Sigmoid colon (tissue), 7 donors: ENCODE measurements around the gene IRS2. TPM values are rescaled to one million over a fixed set of nuclear protein-coding genes. Genes with fewer than 3 reads are reported as not detected.

Experiments
- DNase-seq: peaks from one replicate; pipeline ENCODE4 v3.0.0-alpha.2; 2019
- H3K27ac ChIP-seq, 4 donors: fragments of 200-600 bp; sonication (generic); one replicate each; pipeline ENCODE4 v1.5.1; 2016 to 2019; ENCODE audit warnings: mild to moderate bottlenecking in 1 of 4
- H3K27me3 ChIP-seq, 3 donors: fragments of 200-600 bp; sonication (generic); one replicate each; pipeline ENCODE4 v1.5.1; 2019; ENCODE audit warnings: mild to moderate bottlenecking in 1 of 3
- H3K36me3 ChIP-seq, 4 donors: fragments of 200-600 bp; sonication (generic); one replicate each; pipeline ENCODE4 v1.5.1; 2016 to 2019
- H3K4me1 ChIP-seq, 4 donors: fragments of 200-600 bp; sonication (generic); one replicate each; pipeline ENCODE4 v1.5.1; 2017 to 2019
- H3K4me3 ChIP-seq, 4 donors: fragments of 200-600 bp; sonication (generic); one replicate each; pipeline ENCODE4 v1.5.1; 2017 to 2019; ENCODE audit warnings: mild to moderate bottlenecking in 2 of 4, moderate library complexity in 1 of 4
- H3K9me3 ChIP-seq, 4 donors: fragments of 200-600 bp in 3 of 4; sonication (generic) in 3 of 4; one replicate each; pipeline versions ENCODE4 v1.5.1 to v1.6.1; 2013 to 2019
- CTCF ChIP-seq, 4 experiments: fragments of 450-650 bp in 3 of 4; fragments of 200-600 bp in 1 of 4; IDR thresholded peaks; one replicate each; pipeline ENCODE4 v1.5.1; 2016 to 2019; ENCODE audit warnings: antibody characterized with exemption in 4 of 4, mild to moderate bottlenecking in 3 of 4, moderate library complexity in 2 of 4
- EP300 ChIP-seq, 4 donors: sonication (generic); formaldehyde crosslinking; IDR thresholded peaks; one replicate each; pipeline ENCODE4 v1.6.1; 2017; ENCODE audit warnings: antibody characterized with exemption in 4 of 4
- POLR2A ChIP-seq, 2 donors: fragments of 450-650 bp; IDR thresholded peaks; one replicate each; pipeline ENCODE4 v1.6.1; 2016; ENCODE audit warnings: antibody characterized with exemption in 2 of 2, mild to moderate bottlenecking in 2 of 2, moderate library complexity in 2 of 2
- POLR2AphosphoS5 ChIP-seq, 4 donors: sonication (generic); formaldehyde crosslinking; IDR thresholded peaks; one replicate each; pipeline ENCODE4 v1.6.1; 2017; ENCODE audit warnings: antibody characterized with exemption in 4 of 4
- WGBS, 2 donors: extraction: QIAGEN DNeasy Blood & Tissue Kit; methylation state at CpG; one replicate each; pipeline ENCODE4 v1.1.7; 2013; 5-methylcytosine and 5-hydroxymethylcytosine counted together
- intact Hi-C: fragments of 100-400 bp; cut with DNase I; formaldehyde crosslinking; loops from one replicate; pipeline ENCODE4 v1.15.1; 2023
- polyA plus RNA-seq, 3 donors: library from polyadenylated mRNA; stranded (reverse); fragments of 200-250 nt; gene quantifications; one replicate each; pipeline ENCODE4 v1.2.3, GENCODE V29; 2013
- total RNA-seq, 4 donors: library from RNA; depleted of rRNA; stranded (reverse); fragments of >200 nt; gene quantifications; one replicate each; pipeline ENCODE4 v1.1.0, GENCODE V29; 2016
- donor health status: healthy with polysubstance abuse.
- donor health status: Bipolar disorder and iron deficiency.
- donor health status: healthy.

IRS2 gene
- total and polyA plus RNA-seq, 7 donors = 3.6 to 21.9 (median 15.3) TPM

- peak overlapping the region; percentile 25 to 81 (median 78) for H3K27ac ChIP-seq
- H3K4me3 ChIP-seq = peak overlapping the region; percentile 54 to 95 (median 90)
- H3K4me1 ChIP-seq = peaks cover 0 to 96% (median 77%) of the 10 kb centered on the region in 4 donors
- TF ChIP-seq CTCF (IDR thresholded peaks at IDR 0.05) (no peak), EP300 (IDR thresholded peaks at IDR 0.05) (no peak), POLR2A (IDR thresholded peaks at IDR 0.05) (no peak), POLR2AphosphoS5 (IDR thresholded peaks at IDR 0.05) (no peak)
- H3K27me3 ChIP-seq = no peaks in the 10 kb centered on the region
- WGBS, 2 donors = 30 to 34% methylated on average over 4 of the region's 4 CpGs
- intact Hi-C loops = no loop called here
- DNase-seq = no peak
- no peaks in the 10 kb centered on the region for H3K9me3 ChIP-seq
- H3K36me3 ChIP-seq = peaks cover 22 to 31% (median 27%) of the 10 kb centered on the region in 4 donors
Measured at GRCh38 chr13:109779074-109779473, 7.3 kb downstream of the IRS2 start.

GRCh38 chr13:109778102-109778542 lies 8.3 kb downstream of the IRS2 start:
- intact Hi-C loops = no loop called here

GRCh38 chr13:109776575-109776974 lies 9.8 kb downstream of the IRS2 start:
- peaks cover 0 to 83% (median 58%) of the 10 kb centered on the region in 4 donors for H3K4me1 ChIP-seq
- no peak overlapping the region for H3K27ac ChIP-seq

More at GRCh38 chr13:109778102-109778542, 8.3 kb downstream of the IRS2 start:
- no peak for DNase-seq
- Histone ChIP-seq H3K27me3 (no peaks in the 10 kb centered on the region), H3K36me3 (peaks cover 14 to 24% (median 19%) of the 10 kb centered on the region in 4 donors), H3K9me3 (no peaks in the 10 kb centered on the region), H3K4me3 (peak overlapping the region in 2 of 4 donors; percentile 89 to 95), H3K4me1 (peaks cover 0 to 94% (median 69%) of the 10 kb centered on the region in 4 donors), H3K27ac (peak overlapping the region in 3 of 4 donors; percentile 6 to 81 (median 79))
- 12 to 31% methylated on average over 6 of the region's 6 CpGs for WGBS, 2 donors
- TF ChIP-seq POLR2AphosphoS5 (IDR thresholded peaks at IDR 0.05) (no peak), POLR2A (IDR thresholded peaks at IDR 0.05) (no peak)

GRCh38 chr13:109773786-109774185 lies 12.6 kb downstream of the IRS2 start:
- intact Hi-C loops = no loop called here
- no peak for TF ChIP-seq EP300 (IDR thresholded peaks at IDR 0.05)
- TF ChIP-seq POLR2A (IDR thresholded peaks at IDR 0.05) = no peak
- no peak for TF ChIP-seq POLR2AphosphoS5 (IDR thresholded peaks at IDR 0.05)
- TF ChIP-seq CTCF (IDR thresholded peaks at IDR 0.05) = no peak
- H3K27ac ChIP-seq = no peak overlapping the region
- H3K27me3 ChIP-seq = no peaks in the 10 kb centered on the region
- 93 to 94% methylated on average over 4 of the region's 4 CpGs for WGBS, 2 donors
- DNase-seq = no peak
- H3K4me1 ChIP-seq = peaks cover 0 to 73% (median 55%) of the 10 kb centered on the region in 4 donors
- no peak overlapping the region for H3K4me3 ChIP-seq
- peaks cover 0 to 16% (median 0%) of the 10 kb centered on the region in 4 donors for H3K36me3 ChIP-seq
- no peaks in the 10 kb centered on the region for H3K9me3 ChIP-seq

More at GRCh38 chr13:109776575-109776974, 9.8 kb downstream of the IRS2 start:
- no peak for DNase-seq
- TF ChIP-seq POLR2AphosphoS5 (IDR thresholded peaks at IDR 0.05) (no peak), CTCF (IDR thresholded peaks at IDR 0.05) (no peak)
- Histone ChIP-seq H3K4me3 (no peak overlapping the region), H3K27me3 (no peaks in the 10 kb centered on the region), H3K36me3 (peaks cover 0 to 14% (median 6%) of the 10 kb centered on the region in 4 donors), H3K9me3 (no peaks in the 10 kb centered on the region)
- intact Hi-C loops = no loop called here

GRCh38 chr13:109773276-109773675 lies 13.1 kb downstream of the IRS2 start:
- H3K27me3 ChIP-seq = no peaks in the 10 kb centered on the region
- peaks cover 0 to 73% (median 55%) of the 10 kb centered on the region in 4 donors for H3K4me1 ChIP-seq
- 93 to 94% methylated on average over 6 of the region's 6 CpGs for WGBS, 2 donors
- no peak overlapping the region for H3K4me3 ChIP-seq
- H3K36me3 ChIP-seq = peaks cover 0 to 16% (median 0%) of the 10 kb centered on the region in 4 donors
- no peak for DNase-seq
- no peak overlapping the region for H3K27ac ChIP-seq
- intact Hi-C loops = no loop called here
- no peaks in the 10 kb centered on the region for H3K9me3 ChIP-seq
- no peak for TF ChIP-seq CTCF (IDR thresholded peaks at IDR 0.05)
- no peak for TF ChIP-seq EP300 (IDR thresholded peaks at IDR 0.05)
- no peak for TF ChIP-seq POLR2AphosphoS5 (IDR thresholded peaks at IDR 0.05)
- no peak for TF ChIP-seq POLR2A (IDR thresholded peaks at IDR 0.05)
